Pericardium fibroblast (primary cell): ENCODE measurements around the gene KLHL3. TPM values are rescaled to one million over a fixed set of nuclear protein-coding genes. Genes with fewer than 3 reads are reported as not detected.

Source experiments
- total RNA-seq: library from RNA; depleted of rRNA; stranded (reverse); fragments of >200 nt; gene quantifications from 2 replicates; pipeline ENCODE4 v1.2.3, GENCODE V29; 2015

The KLHL3 gene
- 3.4 and 5.1 TPM in 2 replicates for total RNA-seq

GRCh38 chr5:137735555-137736284, at the start of gene KLHL3:
TSS of gene KLHL3 (minus strand) at chr5:137736089. CDS start at chr5:137735646, 443 bp downstream.

GRCh38 chr5:137754188-137754960, 18.5 kb upstream of the KLHL3 start, which contains the start of gene HNRNPA0:
TSS of gene HNRNPA0 (minus strand) at chr5:137754363. CDS start at chr5:137754066, 297 bp downstream.

Other genes with a start within 250 kb of the KLHL3 start
- gene SPOCK1, start 236.8 kb downstream of the KLHL3 start, total RNA-seq: 35.1 and 97.0 TPM in 2 replicates
- 9.9 and 10.0 TPM in 2 replicates for gene HNRNPA0, start 18.3 kb upstream of the KLHL3 start, total RNA-seq
- gene MYOT, start 131.8 kb upstream of the KLHL3 start, total RNA-seq: not detected in 2 replicates
- not detected in 2 replicates for gene PKD2L2, start 153.4 kb upstream of the KLHL3 start, total RNA-seq